Stimulated activated CD8-positive, alpha-beta memory T cell treated with anti-CD3 and anti-CD28 coated beads, Interleukin-2, amount 100 ng/mL, for 48 hours (primary cell): ENCODE measurements around the gene ZC3H7A.

Experiments used
- DNase-seq, 2 donors: peaks; one replicate each; pipeline ENCODE4 v3.0.0-alpha.2; 2020; ENCODE audit warnings: low read depth in 2 of 2

ZC3H7A gene

GRCh38 chr16:11706180-11706742, 90.8 kb downstream of the ZC3H7A start:
- DNase-seq = no peak

DNA sequence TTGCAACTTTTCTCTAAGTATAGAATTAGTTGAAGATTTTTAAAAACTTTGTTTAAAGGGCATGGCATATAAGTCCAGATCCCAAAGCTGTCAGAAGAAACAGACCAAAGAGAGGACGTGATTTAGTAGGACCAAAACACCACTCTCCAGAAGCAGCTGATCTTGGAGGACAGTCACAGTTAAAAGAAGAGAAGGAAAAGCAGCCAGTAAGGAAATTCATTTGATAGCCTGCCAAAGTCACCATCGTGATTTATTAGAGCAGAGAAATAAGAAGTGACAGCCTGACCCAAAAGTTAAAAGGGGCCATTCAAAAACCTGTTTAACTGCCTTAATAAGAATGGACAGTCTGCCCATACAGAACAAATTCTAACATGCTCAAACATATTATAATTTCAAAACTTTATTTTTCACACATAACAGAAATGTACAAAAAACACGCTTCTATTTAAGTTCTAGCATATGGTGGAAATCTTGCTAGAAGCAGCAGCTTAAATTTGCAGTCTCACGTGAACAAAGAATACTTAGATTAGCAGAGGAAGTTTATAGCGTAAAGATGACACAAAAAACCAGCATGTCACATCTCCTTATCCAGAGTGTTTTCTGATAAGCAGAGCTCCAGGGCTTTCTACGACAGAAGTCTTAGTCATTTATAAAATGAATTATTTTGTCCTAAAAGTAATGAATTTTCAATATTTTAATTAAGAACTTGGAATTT, 91.6 kb downstream of the ZC3H7A start:
- DNase-seq = no peak
